Muscle of leg (tissue), 11 donors: ENCODE results near the gene FREM1. TPM values are rescaled to one million over a fixed set of nuclear protein-coding genes. Genes with fewer than 3 reads are reported as not detected.

Experiments
- DNase-seq: peaks from one replicate; pipeline ENCODE4 v3.0.0; 2013
- H3K27ac ChIP-seq: one replicate; pipeline ENCODE4 v1.5.1; 2013; ENCODE audit warnings: mild to moderate bottlenecking, low read length, control low read depth
- H3K27me3 ChIP-seq: one replicate; pipeline ENCODE4 v1.6.1; 2013; ENCODE audit warnings: low read length; ENCODE audit not compliant: control insufficient read depth, insufficient read depth
- H3K36me3 ChIP-seq: one replicate; pipeline ENCODE4 v1.6.1; 2013; ENCODE audit warnings: low read length; ENCODE audit not compliant: control insufficient read depth, insufficient read depth
- H3K4me1 ChIP-seq: one replicate; pipeline ENCODE4 v1.6.1; 2013; ENCODE audit warnings: low read length; ENCODE audit not compliant: control insufficient read depth, insufficient read depth
- H3K4me3 ChIP-seq: one replicate; pipeline ENCODE4 v1.5.1; 2013; ENCODE audit warnings: low read length, control low read depth
- H3K9me3 ChIP-seq: replicated peaks from 2 replicates; pipeline ENCODE4 v1.6.1; 2013; ENCODE audit warnings: low read depth, low read length; ENCODE audit not compliant: control insufficient read depth
- WGBS: methylation state at CpG from one replicate; pipeline ENCODE4 v1.1.5; 2013; ENCODE audit warnings: missing lambda C conversion rate; ENCODE audit not compliant: insufficient coverage; 5-methylcytosine and 5-hydroxymethylcytosine counted together
- polyA plus RNA-seq, 8 donors: library from polyadenylated mRNA; unstranded; fragments of 120-200 nt; gene quantifications; one replicate each; pipeline versions ENCODE4 v1.2.1 to v1.2.3, GENCODE V29; 2013; ENCODE audit warnings: inconsistent platforms in 1 of 8, low replicate concordance in 1 of 8; ENCODE audit not compliant: insufficient read length in 8 of 8, insufficient read depth in 1 of 8
- total RNA-seq: library from RNA; stranded (reverse); fragments of 120-200 nt; gene quantifications from one replicate; pipeline ENCODE4 v1.2.4, GENCODE V29; 2013

Gene FREM1
- total and polyA plus RNA-seq, 9 donors: 18.8 to 31.1 (median 24.1) TPM

DNA sequence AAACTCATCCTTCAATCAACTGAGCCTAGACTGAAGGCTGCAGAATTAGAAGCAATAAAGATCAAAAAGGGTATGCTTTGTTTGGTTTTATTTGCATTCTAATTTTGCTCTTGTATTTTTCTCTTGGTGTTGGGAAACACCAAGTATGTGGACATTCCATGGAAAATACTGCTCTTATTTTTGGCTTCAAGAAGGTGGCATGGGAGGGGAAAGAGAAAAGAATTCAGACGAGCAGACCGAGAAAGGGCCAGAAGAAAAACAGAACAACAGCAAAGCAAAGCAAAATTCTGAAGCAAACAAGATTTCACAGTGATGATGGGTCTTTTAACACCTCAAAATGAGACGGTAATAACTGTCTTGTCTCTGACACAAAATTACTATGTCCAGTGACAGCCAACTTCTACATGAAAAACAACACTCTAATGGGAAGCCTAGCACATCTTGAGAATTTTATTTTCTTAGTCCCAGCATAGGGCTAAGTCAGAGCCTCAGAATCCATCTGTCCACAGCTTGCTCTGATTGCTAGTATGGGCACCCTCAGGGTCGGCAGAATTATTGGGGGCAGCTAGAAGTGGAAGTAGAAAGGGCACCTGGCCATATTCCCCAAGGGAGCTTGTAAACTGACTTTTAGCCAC lies 26.8 kb downstream of the FREM1 start:
- Histone ChIP-seq H3K9me3 (no peaks in the 10 kb centered on the region), H3K36me3 (no peaks in the 10 kb centered on the region), H3K4me3 (no peak overlapping the region), H3K27ac (no peak overlapping the region), H3K27me3 (no peaks in the 10 kb centered on the region), H3K4me1 (peaks cover 4% of the 10 kb centered on the region)
- DNase-seq: peak; percentile 74
- WGBS: 17% methylated on average over 2 of the region's 4 CpGs

DNA sequence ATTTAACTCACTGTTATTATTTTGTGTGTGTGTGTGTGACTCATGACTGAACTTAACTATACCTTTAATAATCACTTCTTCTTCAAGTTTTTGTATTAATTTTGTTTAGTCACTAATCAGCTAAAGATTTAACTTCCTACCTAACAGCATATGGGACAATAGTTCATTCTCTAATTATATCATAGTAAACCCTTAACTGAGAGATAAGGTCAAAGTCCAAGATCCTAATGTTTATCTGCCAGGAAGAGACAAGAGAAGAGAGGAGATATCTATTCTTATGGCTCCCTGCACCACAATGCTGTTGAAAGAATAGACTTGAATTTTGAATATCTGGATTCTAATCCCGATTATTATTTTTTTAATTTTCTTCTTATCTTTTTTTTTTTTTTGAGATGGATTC lies 28.1 kb downstream of the FREM1 start:
- no peak for DNase-seq
- H3K27me3 ChIP-seq: no peaks in the 10 kb centered on the region
- H3K4me1 ChIP-seq: peaks cover 4% of the 10 kb centered on the region
- no peak overlapping the region for H3K27ac ChIP-seq
- WGBS: no CpG with 5 or more reads among the region's 1 CpG
- no peak overlapping the region for H3K4me3 ChIP-seq
- no peaks in the 10 kb centered on the region for H3K36me3 ChIP-seq
- no peaks in the 10 kb centered on the region for H3K9me3 ChIP-seq

DNA sequence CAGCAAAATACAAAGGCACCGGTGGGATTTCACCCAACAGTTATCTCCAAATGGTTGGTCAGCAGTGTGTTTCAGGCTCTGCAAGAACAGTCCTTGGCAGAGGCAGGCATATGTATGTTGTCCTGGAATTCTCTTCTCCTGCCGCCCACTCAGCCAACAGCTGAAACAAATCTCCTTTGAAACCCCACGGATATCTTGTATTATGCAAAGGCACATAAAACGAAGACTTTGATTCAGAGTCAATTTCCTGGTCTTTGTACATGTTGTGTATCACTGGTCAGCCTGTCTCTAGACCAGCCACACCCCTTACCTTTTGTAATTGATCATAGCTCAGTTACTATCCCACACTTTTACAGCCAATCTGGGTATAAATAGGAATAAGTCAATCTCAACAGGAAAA lies 29.2 kb downstream of the FREM1 start:
- WGBS: 80% methylated on average over 1 of the region's 4 CpGs
- H3K4me1 ChIP-seq: peaks cover 4% of the 10 kb centered on the region
- no peaks in the 10 kb centered on the region for H3K27me3 ChIP-seq
- DNase-seq: peak; percentile 52
- no peaks in the 10 kb centered on the region for H3K9me3 ChIP-seq
- no peaks in the 10 kb centered on the region for H3K36me3 ChIP-seq
- H3K4me3 ChIP-seq: no peak overlapping the region
- peak overlapping the region; percentile 7 for H3K27ac ChIP-seq

DNA sequence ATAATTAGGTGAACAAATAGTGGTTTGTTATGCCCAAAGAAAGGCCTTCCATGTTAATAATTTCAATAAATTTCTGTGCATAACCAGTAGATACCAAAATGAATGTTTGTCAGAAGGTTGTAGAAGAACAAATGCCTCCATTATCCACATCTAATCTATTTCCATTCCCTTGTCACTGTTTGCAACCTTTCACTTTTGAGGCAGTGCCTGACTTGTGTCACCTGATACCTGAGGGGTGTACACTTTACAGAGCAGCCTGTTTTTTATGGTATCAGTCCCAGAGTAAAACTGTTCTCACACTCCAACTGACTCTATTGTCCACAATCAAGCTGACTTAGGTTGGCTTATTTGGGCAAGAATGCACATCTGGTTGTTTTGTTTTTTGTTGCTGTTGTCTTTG lies 40.1 kb downstream of the FREM1 start:
- DNase-seq: no peak
- Histone ChIP-seq H3K4me3 (no peak overlapping the region), H3K9me3 (no peaks in the 10 kb centered on the region), H3K36me3 (no peaks in the 10 kb centered on the region), H3K4me1 (no peaks in the 10 kb centered on the region), H3K27ac (no peak overlapping the region), H3K27me3 (no peaks in the 10 kb centered on the region)

DNA sequence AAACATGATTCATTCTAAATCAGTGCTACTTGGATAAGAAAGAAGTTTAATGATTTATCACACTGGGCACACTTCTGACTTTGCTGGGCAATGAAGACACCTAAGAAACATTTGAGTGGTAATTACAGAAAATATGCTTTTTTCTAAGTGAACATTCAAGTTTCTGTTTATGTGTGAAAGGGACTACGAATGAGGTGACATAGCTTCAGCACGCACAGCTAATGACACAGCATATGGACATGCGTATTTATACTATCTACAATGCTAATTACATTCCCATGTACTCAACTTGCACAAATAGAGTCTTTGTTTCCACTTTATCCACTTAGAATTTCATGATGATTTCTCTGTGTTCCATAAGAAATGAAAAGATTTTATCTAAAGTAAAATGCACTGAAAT lies 40.6 kb downstream of the FREM1 start:
- H3K27ac ChIP-seq: no peak overlapping the region

DNA sequence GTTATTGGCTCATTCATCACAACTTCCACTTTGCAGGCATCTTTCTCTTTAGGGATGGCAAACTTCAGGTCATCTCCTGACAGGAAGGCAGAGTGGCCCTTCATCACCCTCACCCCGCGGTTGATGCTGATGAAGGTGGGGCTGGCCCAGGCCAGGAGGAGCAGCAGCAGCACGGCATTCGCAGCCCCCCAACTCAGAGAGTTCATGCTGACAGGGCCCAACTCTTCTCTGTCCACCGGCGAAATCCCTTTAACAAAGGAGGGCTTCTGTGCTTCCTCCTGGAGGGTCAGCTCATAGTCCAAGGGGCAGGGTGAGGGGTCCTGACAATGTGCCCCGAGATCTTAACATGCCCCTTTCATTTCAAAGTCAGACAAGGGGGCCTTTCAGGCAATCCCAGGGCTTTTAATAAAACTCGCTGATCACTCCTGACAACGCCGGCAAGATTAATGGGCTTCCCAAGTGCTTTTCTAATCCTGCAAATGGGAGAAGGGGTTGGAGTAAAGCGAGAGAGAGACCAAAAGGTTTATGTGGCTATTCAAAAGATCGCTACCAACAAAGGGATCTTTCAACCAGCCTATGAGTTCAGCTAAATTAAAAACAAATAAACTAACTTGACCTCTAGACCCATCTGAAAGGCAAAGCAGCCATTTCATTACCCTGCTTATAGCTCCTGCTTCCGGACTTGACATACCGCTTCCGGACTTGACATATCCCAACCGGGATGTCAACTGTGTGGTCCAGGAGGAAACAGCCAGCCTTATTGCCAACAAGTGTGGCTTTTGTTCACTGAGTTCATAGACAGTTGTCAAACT lies 41.2 kb downstream of the FREM1 start:
- no peaks in the 10 kb centered on the region for H3K9me3 ChIP-seq
- no peak overlapping the region for H3K27ac ChIP-seq
- 62% methylated on average over 6 of the region's 16 CpGs for WGBS

More for the DNA sequence above, 40.6 kb downstream of the FREM1 start:
- H3K4me3 ChIP-seq: no peak overlapping the region
- H3K27me3 ChIP-seq: no peaks in the 10 kb centered on the region
- H3K36me3 ChIP-seq: no peaks in the 10 kb centered on the region
- H3K9me3 ChIP-seq: no peaks in the 10 kb centered on the region
- no peaks in the 10 kb centered on the region for H3K4me1 ChIP-seq
- no CpG with 5 or more reads among the region's 3 CpGs for WGBS
- no peak for DNase-seq

DNA sequence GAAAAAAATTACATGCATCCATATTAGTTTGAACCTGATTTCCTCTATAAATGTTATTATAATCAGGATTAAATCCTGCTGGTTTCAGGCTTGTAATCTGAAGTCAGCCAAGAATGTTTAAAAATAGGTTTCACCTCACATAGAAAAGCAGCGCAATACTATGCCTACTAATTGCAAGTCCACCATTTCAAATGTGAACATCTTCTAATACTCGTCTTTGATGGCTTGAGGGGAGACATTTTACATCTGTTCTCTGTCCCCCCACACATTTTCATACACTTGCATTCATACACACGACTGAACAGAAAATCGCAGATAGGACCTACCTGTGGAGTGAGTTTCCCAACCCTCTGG lies 41.8 kb downstream of the FREM1 start:
- DNase-seq: no peak
- Histone ChIP-seq H3K36me3 (no peaks in the 10 kb centered on the region), H3K4me3 (no peak overlapping the region), H3K9me3 (no peaks in the 10 kb centered on the region), H3K27me3 (no peaks in the 10 kb centered on the region), H3K4me1 (no peaks in the 10 kb centered on the region), H3K27ac (no peak overlapping the region)
- WGBS: no CpG with 5 or more reads among the region's 4 CpGs

More for the DNA sequence above, 41.2 kb downstream of the FREM1 start:
- no peaks in the 10 kb centered on the region for H3K4me1 ChIP-seq
- no peaks in the 10 kb centered on the region for H3K36me3 ChIP-seq
- H3K27me3 ChIP-seq: no peaks in the 10 kb centered on the region
- DNase-seq: no peak
- no peak overlapping the region for H3K4me3 ChIP-seq

DNA sequence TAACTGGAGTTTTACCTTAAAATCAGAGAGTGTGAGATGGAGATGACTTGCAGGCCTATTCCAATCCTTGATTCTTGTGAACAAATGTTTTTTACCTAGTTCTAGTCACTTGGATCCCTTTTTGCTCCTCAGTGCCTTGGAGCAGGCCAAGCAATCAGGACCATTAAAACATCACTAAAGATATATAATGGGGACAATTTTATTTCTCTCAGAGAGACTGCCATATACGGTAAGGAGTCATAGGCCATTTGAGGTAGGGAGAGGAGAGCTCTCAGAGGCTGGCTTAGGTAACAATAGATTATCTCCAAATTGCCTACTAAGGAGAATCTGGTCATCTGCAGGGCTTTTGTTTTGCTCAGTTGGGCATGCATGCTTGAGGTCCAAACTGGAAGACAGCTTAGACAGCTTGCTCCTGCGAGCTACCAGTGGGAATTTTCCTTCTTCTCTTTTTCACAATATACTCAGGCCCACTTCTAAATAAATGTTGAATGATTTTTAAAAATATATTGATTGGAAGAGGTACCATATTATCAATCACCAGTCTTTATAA lies 44.0 kb downstream of the FREM1 start:
- WGBS: no CpG with 5 or more reads among the region's 2 CpGs
- Histone ChIP-seq H3K27me3 (no peaks in the 10 kb centered on the region), H3K27ac (no peak overlapping the region), H3K4me3 (no peak overlapping the region), H3K36me3 (no peaks in the 10 kb centered on the region), H3K4me1 (no peaks in the 10 kb centered on the region), H3K9me3 (no peaks in the 10 kb centered on the region)
- no peak for DNase-seq

DNA sequence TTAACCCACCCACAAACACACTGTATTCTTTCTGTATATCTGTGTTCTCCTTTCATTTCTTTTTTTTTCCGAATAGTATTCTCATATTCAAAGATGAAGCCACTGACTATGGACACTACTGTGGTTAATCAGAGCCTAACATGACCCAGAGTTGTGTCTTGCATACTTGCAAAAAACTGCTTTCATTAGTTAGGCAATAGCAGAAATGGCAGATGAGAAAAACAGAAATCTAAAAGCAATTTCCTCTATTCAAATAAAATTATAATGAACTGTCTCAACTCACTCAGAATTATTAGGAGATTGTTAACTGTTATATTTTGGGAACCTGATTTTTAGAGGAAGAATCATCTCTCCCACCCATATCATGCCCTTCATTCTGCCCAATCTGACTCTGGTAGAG lies 45.9 kb downstream of the FREM1 start:
- Histone ChIP-seq H3K27me3 (no peaks in the 10 kb centered on the region), H3K27ac (no peak overlapping the region), H3K36me3 (no peaks in the 10 kb centered on the region), H3K4me1 (no peaks in the 10 kb centered on the region), H3K9me3 (no peaks in the 10 kb centered on the region), H3K4me3 (no peak overlapping the region)
- WGBS: no CpG with 5 or more reads among the region's 1 CpG
- no peak for DNase-seq

DNA sequence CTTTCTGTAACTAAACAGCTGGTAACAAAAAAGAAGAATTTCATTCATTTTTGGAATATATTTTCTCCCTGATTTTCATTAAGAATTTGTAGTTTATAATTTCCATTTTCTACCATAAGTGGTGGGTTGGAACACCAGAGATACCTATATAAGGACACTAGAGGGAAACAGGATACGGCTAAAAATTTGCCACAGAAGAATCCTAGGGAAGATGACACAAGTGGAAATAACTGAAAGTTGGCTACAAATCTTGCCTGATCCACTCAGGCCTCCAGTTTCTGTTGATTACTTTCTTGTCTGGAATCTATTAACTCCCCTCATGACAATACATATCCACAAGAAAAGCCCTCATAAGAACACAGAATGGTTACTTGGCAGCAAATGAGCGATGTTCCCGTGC lies 46.8 kb downstream of the FREM1 start:
- Histone ChIP-seq H3K4me3 (no peak overlapping the region), H3K27ac (no peak overlapping the region), H3K27me3 (no peaks in the 10 kb centered on the region), H3K4me1 (no peaks in the 10 kb centered on the region), H3K9me3 (no peaks in the 10 kb centered on the region), H3K36me3 (no peaks in the 10 kb centered on the region)
- DNase-seq: peak; percentile 82
- no CpG with 5 or more reads among the region's 3 CpGs for WGBS
